Esophagus squamous epithelium (tissue), 4 donors: ENCODE results near the gene CD164L2.

Experiments used
- POLR2A ChIP-seq, 4 donors: fragments of 450-650 bp; IDR thresholded peaks; one replicate each; pipeline ENCODE4 v1.6.1; 2017; ENCODE audit warnings: antibody characterized with exemption in 4 of 4, mild to moderate bottlenecking in 4 of 4, moderate library complexity in 3 of 4
- TF ChIP-seq, protein P1 (sequence below), 6 experiments: fragments of 450-650 bp in 4 of 6; fragments of 200-600 bp in 2 of 6; sonication (generic) in 2 of 6; IDR thresholded peaks; one replicate each; pipeline ENCODE4 v1.5.1; 2016 to 2019; ENCODE audit warnings: antibody characterized with exemption in 6 of 6, mild to moderate bottlenecking in 4 of 6, moderate library complexity in 4 of 6

GRCh38 chr1:27428316-27429028 is 45.3 kb upstream of the CD164L2 start:
- TF ChIP-seq, protein P1, sequence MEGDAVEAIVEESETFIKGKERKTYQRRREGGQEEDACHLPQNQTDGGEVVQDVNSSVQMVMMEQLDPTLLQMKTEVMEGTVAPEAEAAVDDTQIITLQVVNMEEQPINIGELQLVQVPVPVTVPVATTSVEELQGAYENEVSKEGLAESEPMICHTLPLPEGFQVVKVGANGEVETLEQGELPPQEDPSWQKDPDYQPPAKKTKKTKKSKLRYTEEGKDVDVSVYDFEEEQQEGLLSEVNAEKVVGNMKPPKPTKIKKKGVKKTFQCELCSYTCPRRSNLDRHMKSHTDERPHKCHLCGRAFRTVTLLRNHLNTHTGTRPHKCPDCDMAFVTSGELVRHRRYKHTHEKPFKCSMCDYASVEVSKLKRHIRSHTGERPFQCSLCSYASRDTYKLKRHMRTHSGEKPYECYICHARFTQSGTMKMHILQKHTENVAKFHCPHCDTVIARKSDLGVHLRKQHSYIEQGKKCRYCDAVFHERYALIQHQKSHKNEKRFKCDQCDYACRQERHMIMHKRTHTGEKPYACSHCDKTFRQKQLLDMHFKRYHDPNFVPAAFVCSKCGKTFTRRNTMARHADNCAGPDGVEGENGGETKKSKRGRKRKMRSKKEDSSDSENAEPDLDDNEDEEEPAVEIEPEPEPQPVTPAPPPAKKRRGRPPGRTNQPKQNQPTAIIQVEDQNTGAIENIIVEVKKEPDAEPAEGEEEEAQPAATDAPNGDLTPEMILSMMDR (IDR thresholded peaks at IDR 0.05): no peak
- TF ChIP-seq POLR2A (IDR thresholded peaks at IDR 0.05): no peak
